GM23338 (cell line): Measurements from ENCODE around the gene TUBA3E. TPM values are rescaled to one million over a fixed set of nuclear protein-coding genes. Genes with fewer than 3 reads are reported as not detected.
"Not testable (repeated sequence)": the region's sequence is repeated elsewhere in the genome, so short reads cannot be mapped to it uniquely, and the experiment has no call there.

Experiments
- ATAC-seq: fragments of 200-7000 bp; cut with Tn5 transposase; 3 replicates; pipeline ENCODE4 v1.9.1; 2020
- DNase-seq: peaks from one replicate; pipeline ENCODE4 v3.0.0-alpha.2; 2015; ENCODE audit warnings: low spot score
- H2AFZ ChIP-seq: fragments of 200-600 bp; sonication (generic); 2 replicates; pipeline ENCODE4 v1.8.0; 2016; ENCODE audit warnings: antibody characterized with exemption, mild to moderate bottlenecking, moderate library complexity
- H3F3A ChIP-seq: fragments of 200-600 bp; sonication (generic); replicated peaks from 2 replicates; pipeline ENCODE4 v1.8.0; 2017; ENCODE audit warnings: antibody characterized with exemption, mixed run types, low read depth
- H3K27ac ChIP-seq: fragments of 200-600 bp; sonication (generic); 2 replicates; pipeline ENCODE4 v1.6.1; 2016; ENCODE audit warnings: low read depth
- H3K27me3 ChIP-seq: fragments of 200-600 bp; sonication (generic); 2 replicates; pipeline ENCODE4 v1.8.0; 2016; ENCODE audit warnings: mild to moderate bottlenecking, mixed run types, moderate library complexity; ENCODE audit not compliant: insufficient read depth
- H3K36me3 ChIP-seq: fragments of 200-600 bp; sonication (generic); 2 replicates; pipeline ENCODE4 v1.8.0; 2016; ENCODE audit warnings: mild to moderate bottlenecking; ENCODE audit not compliant: insufficient read depth
- H3K4me1 ChIP-seq: fragments of 200-600 bp; sonication (generic); 2 replicates; pipeline ENCODE4 v1.8.0; 2016; ENCODE audit warnings: mild to moderate bottlenecking, moderate library complexity; ENCODE audit not compliant: insufficient read depth
- H3K4me2 ChIP-seq: fragments of 200-600 bp; sonication (generic); 2 replicates; pipeline ENCODE4 v1.7.1; 2017; ENCODE audit warnings: mixed run types
- H3K4me3 ChIP-seq: fragments of 200-600 bp; sonication (generic); 2 replicates; pipeline ENCODE4 v1.6.1; 2016; ENCODE audit warnings: mixed run types
- H3K79me2 ChIP-seq: fragments of 200-600 bp; sonication (generic); replicated peaks from 2 replicates; pipeline ENCODE4 v1.8.0; 2017; ENCODE audit warnings: mild to moderate bottlenecking; ENCODE audit not compliant: insufficient read depth
- H3K9me2 ChIP-seq: fragments of 200-600 bp; sonication (generic); 2 replicates; pipeline ENCODE4 v1.8.0; 2017; ENCODE audit not compliant: insufficient read depth
- H4K20me1 ChIP-seq: fragments of 200-600 bp; sonication (generic); replicated peaks from 2 replicates; pipeline ENCODE4 v1.8.0; 2017; ENCODE audit warnings: mild to moderate bottlenecking; ENCODE audit not compliant: insufficient read depth
- H3K27ac Mint-ChIP-seq: 2 replicates; pipeline ENCODE4 v1.8.0; 2020; ENCODE audit warnings: inconsistent platforms, mild to moderate bottlenecking, moderate library complexity, mixed read lengths
- H3K27me3 Mint-ChIP-seq: 3 replicates; pipeline ENCODE4 v1.8.0; 2022; ENCODE audit warnings: low read depth, mild to moderate bottlenecking, moderate library complexity, mixed read lengths, inconsistent platforms; ENCODE audit not compliant: insufficient read depth, poor library complexity
- H3K36me3 Mint-ChIP-seq: 3 replicates; pipeline ENCODE4 v1.8.0; 2021; ENCODE audit warnings: low read depth, mild to moderate bottlenecking, inconsistent platforms, moderate library complexity, mixed read lengths
- H3K4me1 Mint-ChIP-seq: 3 replicates; pipeline ENCODE4 v1.8.0; 2020; ENCODE audit warnings: mild to moderate bottlenecking, inconsistent platforms, mixed read lengths
- H3K4me3 Mint-ChIP-seq: 3 replicates; pipeline ENCODE4 v1.8.0; 2021; ENCODE audit warnings: moderate library complexity, mild to moderate bottlenecking, inconsistent platforms, mixed read lengths
- H3K9me3 Mint-ChIP-seq: 3 replicates; pipeline ENCODE4 v1.8.0; 2020; ENCODE audit warnings: moderate library complexity, mild to moderate bottlenecking, inconsistent platforms, mixed read lengths
- polyA plus RNA-seq: library from polyadenylated mRNA; unstranded; fragments of >200 nt; fragmentation: Nextera tagmentation; extraction: Ambion mirVana; gene quantifications from 2 replicates; pipeline ENCODE4 v1.2.1, GENCODE V29; 2016
- total RNA-seq: library from RNA; depleted of rRNA; stranded (reverse); fragments of >200 nt; shearing (Covaris generic); gene quantifications from 2 replicates; pipeline ENCODE4 v1.2.3, GENCODE V29; 2014

TUBA3E gene
- total and polyA plus RNA-seq, 2 experiments from 2014 or later: 0.21 to 0.31 TPM

DNA sequence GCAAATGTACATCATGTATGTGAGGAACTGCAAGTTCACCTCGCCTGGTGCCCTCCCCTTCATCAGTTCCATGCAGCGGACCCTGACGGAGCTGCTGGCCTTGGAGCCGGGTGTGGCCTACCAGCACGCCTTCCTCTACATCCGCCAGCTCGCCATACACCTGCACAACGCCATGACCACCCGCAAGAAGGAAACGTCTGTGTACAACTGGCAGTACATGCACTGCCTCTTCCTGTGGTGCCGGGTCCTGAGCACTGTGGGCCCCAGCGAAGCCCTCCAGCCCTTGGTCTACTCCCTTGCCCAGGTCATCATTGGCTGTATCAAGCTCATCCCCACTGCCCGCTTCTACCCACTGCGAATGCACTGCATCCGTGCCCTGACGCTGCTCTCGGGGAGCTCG lies 32.1 kb upstream of the TUBA3E start:
- not testable (repeated sequence) for H3K4me3 Mint-ChIP-seq, H3K27me3 ChIP-seq, H3F3A ChIP-seq, H3K9me3 Mint-ChIP-seq, H2AFZ ChIP-seq, ATAC-seq, H3K27me3 Mint-ChIP-seq, DNase-seq, H3K4me2 ChIP-seq, H4K20me1 ChIP-seq, H3K27ac ChIP-seq, H3K36me3 Mint-ChIP-seq, H3K4me1 ChIP-seq, H3K9me2 ChIP-seq, H3K4me1 Mint-ChIP-seq, H3K4me3 ChIP-seq, H3K36me3 ChIP-seq, H3K27ac Mint-ChIP-seq, H3K79me2 ChIP-seq

DNA sequence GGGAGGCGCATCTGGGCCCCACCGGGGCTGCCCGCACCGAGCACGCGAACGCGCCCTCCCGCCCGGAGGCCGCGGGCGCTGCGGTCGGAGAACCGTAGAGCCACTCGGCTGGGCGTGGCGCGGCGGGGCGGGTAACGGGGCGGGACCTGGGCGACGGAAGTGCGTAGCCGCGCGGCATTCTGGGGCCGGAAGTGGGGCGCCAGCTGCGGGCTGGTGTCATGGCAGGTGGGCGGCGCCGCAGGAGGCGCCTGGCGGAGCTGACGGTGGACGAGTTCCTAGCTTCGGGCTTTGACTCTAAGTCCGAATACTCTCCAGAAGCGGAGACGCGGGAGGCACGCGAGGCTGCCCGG lies 30.9 kb upstream of the TUBA3E start:
- ATAC-seq (peak; percentile 65), DNase-seq (peak; percentile 64)
- not testable (repeated sequence) for H3K4me3 Mint-ChIP-seq, H3K36me3 ChIP-seq, H3K4me1 ChIP-seq, H3K27ac ChIP-seq, H3F3A ChIP-seq, H3K9me3 Mint-ChIP-seq, H3K36me3 Mint-ChIP-seq, H3K27ac Mint-ChIP-seq, H3K9me2 ChIP-seq, H3K4me2 ChIP-seq, H2AFZ ChIP-seq, H3K4me1 Mint-ChIP-seq, H3K4me3 ChIP-seq, H3K79me2 ChIP-seq, H3K27me3 Mint-ChIP-seq, H3K27me3 ChIP-seq, H4K20me1 ChIP-seq

DNA sequence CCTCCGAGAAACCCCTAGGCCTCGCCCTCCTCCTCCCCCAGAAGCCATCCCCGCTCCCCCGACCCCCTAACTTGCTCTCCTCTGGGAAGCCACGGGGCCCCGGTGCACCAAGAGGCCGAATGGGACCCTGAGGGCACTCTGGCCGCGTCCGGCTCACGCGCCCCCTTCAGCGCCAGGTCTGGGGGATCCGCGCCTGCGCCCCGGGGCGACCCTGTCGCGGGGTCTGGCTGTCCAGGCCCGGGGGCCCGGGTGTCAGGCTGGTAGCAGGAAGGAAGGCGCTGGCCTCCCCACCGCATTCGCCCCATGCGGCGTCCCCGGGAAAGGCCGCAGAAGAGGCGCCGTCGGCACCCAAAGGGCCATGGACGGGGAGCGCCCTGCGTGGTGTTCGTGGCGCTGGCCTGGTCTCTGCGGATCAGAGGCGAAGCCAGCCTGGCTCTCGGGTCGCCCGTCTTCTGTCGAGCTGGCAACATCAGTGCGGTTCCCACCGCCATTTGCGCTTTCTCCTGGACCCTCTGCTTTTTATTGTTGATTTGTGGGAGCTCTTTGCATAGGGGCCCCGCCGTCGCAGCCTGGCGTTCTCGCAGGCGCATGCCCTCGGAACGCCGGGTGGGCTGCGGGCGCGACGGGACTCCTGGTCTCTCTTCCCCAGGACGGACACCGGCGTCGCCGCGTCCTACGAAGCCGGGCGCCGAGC lies 30.4 kb upstream of the TUBA3E start:
- H3K36me3 Mint-ChIP-seq, H3K9me2 ChIP-seq, H3K4me1 Mint-ChIP-seq, H3K27me3 ChIP-seq, H3K27ac ChIP-seq, H2AFZ ChIP-seq, H3K79me2 ChIP-seq, H3K9me3 Mint-ChIP-seq, H3K27ac Mint-ChIP-seq, H3F3A ChIP-seq, H3K4me3 Mint-ChIP-seq, DNase-seq, H3K36me3 ChIP-seq, H3K4me2 ChIP-seq, H3K4me1 ChIP-seq, ATAC-seq, H3K4me3 ChIP-seq, H4K20me1 ChIP-seq, H3K27me3 Mint-ChIP-seq: not testable (repeated sequence)

DNA sequence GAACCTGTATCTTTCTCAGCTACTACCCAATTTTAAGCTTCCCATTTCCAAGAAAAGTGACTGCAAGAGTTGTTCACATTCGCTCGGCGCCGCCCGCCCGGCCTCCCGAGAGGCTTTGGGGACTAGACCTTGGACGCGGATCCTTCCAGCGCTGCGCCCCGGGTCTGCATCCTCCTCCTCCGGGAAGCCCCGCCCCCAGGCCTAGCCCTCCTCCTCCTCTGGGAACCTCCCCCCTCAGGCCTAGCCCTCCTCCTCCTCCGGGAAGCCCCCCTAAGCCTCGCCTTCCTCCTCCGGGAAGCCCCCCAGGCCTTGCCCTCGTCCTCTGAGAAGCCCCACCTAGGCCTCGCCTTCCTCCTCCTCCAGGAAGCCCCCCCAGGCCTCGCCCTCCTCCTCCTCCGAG lies 29.8 kb upstream of the TUBA3E start:
- not testable (repeated sequence) for H3K4me1 Mint-ChIP-seq, H3K9me3 Mint-ChIP-seq, H3K4me1 ChIP-seq, H3F3A ChIP-seq, H3K36me3 ChIP-seq, H3K36me3 Mint-ChIP-seq, H3K27ac Mint-ChIP-seq, H4K20me1 ChIP-seq, H3K4me3 Mint-ChIP-seq, H3K9me2 ChIP-seq, H3K27me3 Mint-ChIP-seq, H3K27me3 ChIP-seq, H3K4me2 ChIP-seq, H3K4me3 ChIP-seq, H3K79me2 ChIP-seq, H3K27ac ChIP-seq, H2AFZ ChIP-seq
- ATAC-seq: peak; percentile 38; the same call in 2 of the 3 replicates
- DNase-seq: peak; percentile 25

DNA sequence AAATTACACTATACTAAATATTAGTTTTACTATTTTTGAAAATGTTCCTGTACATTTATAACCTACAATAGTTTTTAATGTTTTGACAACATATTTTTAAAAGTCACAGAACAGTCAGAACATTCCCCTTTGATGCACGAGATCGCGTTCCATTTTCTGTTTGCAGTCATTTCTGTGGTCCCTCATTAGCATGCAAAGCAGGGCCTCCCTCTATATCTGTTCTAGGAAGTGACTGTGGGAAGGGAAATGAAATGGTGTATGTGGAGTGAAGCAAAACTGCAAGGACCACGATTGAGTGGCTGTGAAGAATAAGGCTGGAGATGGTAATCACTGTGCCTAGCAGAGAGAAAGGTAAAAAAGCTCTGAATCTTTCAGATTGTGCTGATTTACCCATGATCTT lies 24.3 kb upstream of the TUBA3E start:
- H2AFZ ChIP-seq, H3K27ac ChIP-seq, H3K27me3 ChIP-seq, H3K36me3 Mint-ChIP-seq, H3K36me3 ChIP-seq, H3K4me2 ChIP-seq, H3K4me3 ChIP-seq, H3K4me1 ChIP-seq, DNase-seq, H3K9me2 ChIP-seq, H3K4me3 Mint-ChIP-seq, H3F3A ChIP-seq, H3K9me3 Mint-ChIP-seq, H4K20me1 ChIP-seq, ATAC-seq, H3K27ac Mint-ChIP-seq, H3K27me3 Mint-ChIP-seq, H3K4me1 Mint-ChIP-seq, H3K79me2 ChIP-seq: not testable (repeated sequence)

DNA sequence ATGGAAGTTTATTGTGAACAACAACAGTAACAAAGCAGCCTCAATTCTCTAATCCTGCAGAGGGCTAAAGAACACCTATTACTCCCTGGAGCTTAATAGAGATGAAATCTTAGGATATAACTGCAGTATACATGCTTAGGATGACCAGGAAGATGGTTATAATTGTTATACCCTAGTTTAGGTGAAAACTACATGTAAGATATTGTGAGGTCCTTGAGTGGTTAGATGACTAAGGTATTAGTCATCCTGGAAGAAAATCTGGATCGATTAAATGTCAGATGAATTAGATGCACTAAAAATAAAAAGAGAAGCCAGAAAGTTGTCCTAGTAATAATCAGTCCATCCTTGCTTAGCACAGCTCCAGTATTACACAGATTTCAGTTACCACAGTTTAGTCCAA lies 22.3 kb upstream of the TUBA3E start:
- not testable (repeated sequence) for H3K4me1 ChIP-seq, ATAC-seq, H3K9me3 Mint-ChIP-seq

DNA sequence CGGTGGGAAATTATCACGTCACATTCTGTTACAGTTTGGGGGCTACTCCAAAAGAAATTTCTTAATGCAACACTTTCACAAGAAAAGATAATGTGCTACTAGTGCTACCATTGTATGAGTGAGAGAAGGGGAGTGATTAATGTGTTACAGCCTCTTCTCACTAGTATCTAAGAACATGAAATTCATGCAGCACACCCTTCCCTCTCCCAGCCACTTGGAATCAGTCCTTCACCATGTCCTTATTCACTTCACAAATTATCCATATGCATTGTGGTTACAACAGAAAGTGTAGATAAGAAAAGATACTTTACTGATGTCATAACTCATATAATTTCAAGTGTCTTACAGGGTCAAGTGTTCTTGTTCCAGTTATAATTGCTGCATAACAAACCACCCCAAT lies 20.9 kb upstream of the TUBA3E start:
- H3K36me3 ChIP-seq, H3K4me3 ChIP-seq, H3K27ac ChIP-seq, H3K27ac Mint-ChIP-seq, H3K4me1 Mint-ChIP-seq, H3K27me3 ChIP-seq, H2AFZ ChIP-seq, H3K27me3 Mint-ChIP-seq, H3K36me3 Mint-ChIP-seq, H3F3A ChIP-seq, DNase-seq, H3K9me2 ChIP-seq, H3K4me2 ChIP-seq, H3K4me1 ChIP-seq, H3K4me3 Mint-ChIP-seq, H3K9me3 Mint-ChIP-seq, H3K79me2 ChIP-seq, ATAC-seq, H4K20me1 ChIP-seq: not testable (repeated sequence)

More for the DNA sequence above, 22.3 kb upstream of the TUBA3E start:
- not testable (repeated sequence) for H3K4me3 ChIP-seq, H3K9me2 ChIP-seq, H3K4me1 Mint-ChIP-seq, H3K36me3 Mint-ChIP-seq, H4K20me1 ChIP-seq, H3K27ac ChIP-seq, H3F3A ChIP-seq, H3K27me3 Mint-ChIP-seq, H3K27ac Mint-ChIP-seq, H3K4me3 Mint-ChIP-seq, H3K79me2 ChIP-seq, H2AFZ ChIP-seq, H3K4me2 ChIP-seq, H3K27me3 ChIP-seq, DNase-seq, H3K36me3 ChIP-seq
